ENCODE measurements around the gene CSK.

DNA sequence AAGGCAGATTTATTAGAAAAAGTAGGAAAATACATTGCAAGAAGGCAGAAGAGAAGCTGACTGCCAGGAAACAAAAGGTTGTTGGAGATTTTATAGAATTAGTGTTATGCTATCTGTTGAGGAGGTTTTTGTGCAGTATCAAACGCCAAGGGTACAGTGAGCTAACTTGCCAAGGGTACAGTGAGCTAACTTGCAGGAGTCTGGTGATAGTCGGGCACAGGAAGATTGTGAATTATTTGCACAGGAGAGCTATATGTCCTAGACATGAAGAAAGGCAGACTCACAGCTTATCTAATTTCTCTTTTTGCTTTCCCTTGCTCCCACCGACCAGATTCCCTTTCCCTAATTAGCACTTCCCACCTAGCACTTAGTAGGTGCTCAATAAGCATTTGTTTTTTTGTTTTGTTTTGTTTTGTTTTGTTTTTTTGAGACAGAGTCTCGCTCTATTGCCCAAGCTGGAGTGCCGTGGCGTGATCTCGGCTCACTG is 2.7 kb upstream of the CSK start:
- TF ChIP-seq CTCF (IDR thresholded peaks at IDR 0.05; ENCODE audit: low read length): no peak
- no peak for TF ChIP-seq EZH2phosphoT487 (IDR thresholded peaks at IDR 0.05; ENCODE audit: low read length)
- TF ChIP-seq EZH2 (optimal IDR thresholded peaks at IDR 0.05; ENCODE audit: low read depth, low read length): no peak
